Testis (tissue), 5 donors: ENCODE measurements around the gene CAMKK1. TPM values are rescaled to one million over a fixed set of nuclear protein-coding genes. Genes with fewer than 3 reads are reported as not detected.
A peak's percentile ranks its signal among the peaks of the same experiment; 100 is the strongest.

Experiments used
- DNase-seq: peaks from one replicate; pipeline ENCODE4 v3.0.0-alpha.2; 2019
- H3K27ac ChIP-seq, 2 donors: fragments of 200-600 bp; sonication (generic); one replicate each; pipeline ENCODE4 v1.5.1; 2019
- H3K27me3 ChIP-seq: fragments of 200-600 bp; sonication (generic); one replicate; pipeline ENCODE4 v1.5.1; 2019
- H3K36me3 ChIP-seq: fragments of 200-600 bp; sonication (generic); one replicate; pipeline ENCODE4 v1.5.1; 2017; ENCODE audit warnings: low read depth; ENCODE audit errors: missing control alignments
- H3K4me1 ChIP-seq: fragments of 200-600 bp; sonication (generic); one replicate; pipeline ENCODE4 v1.5.1; 2019
- H3K4me3 ChIP-seq, 2 donors: fragments of 200-600 bp; sonication (generic); one replicate each; pipeline ENCODE4 v1.5.1; 2017 to 2019
- H3K9me3 ChIP-seq: fragments of 200-600 bp; sonication (generic); one replicate; pipeline ENCODE4 v1.5.1; 2017
- CTCF ChIP-seq, 3 experiments: fragments of 450-650 bp in 2 of 3; fragments of 200-600 bp in 1 of 3; sonication (generic) in 1 of 3; IDR thresholded peaks; one replicate each; pipeline ENCODE4 v1.5.1; 2016 to 2019; ENCODE audit warnings: antibody characterized with exemption in 3 of 3, mild to moderate bottlenecking in 2 of 3, moderate library complexity in 1 of 3
- POLR2A ChIP-seq: fragments of 450-650 bp; IDR thresholded peaks from one replicate; pipeline ENCODE4 v1.6.1; 2017; ENCODE audit warnings: antibody characterized with exemption, mild to moderate bottlenecking, moderate library complexity
- WGBS, 2 donors: methylation state at CpG; one replicate each; pipeline ENCODE4 v1.1.5; 2018; 5-methylcytosine and 5-hydroxymethylcytosine counted together
- intact Hi-C: fragments of 100-400 bp; cut with DNase I; formaldehyde crosslinking; loops from one replicate; pipeline ENCODE4 v1.15.1; 2023; ENCODE audit warnings: low total_unique reads
- long read RNA-seq, 2 donors: transcript quantifications; one replicate each; lab custom pipeline, GENCODE V29; 2026
- polyA plus RNA-seq: library from polyadenylated mRNA; stranded (reverse); fragments of 350-450 nt; fragmentation: Illumina TruSeq; extraction: RNeasy Lipid Tissue Mini Kit (QIAGEN cat#74804); gene quantifications from one replicate; pipeline ENCODE4 v1.2.3, GENCODE V29; 2014; ENCODE audit warnings: low read depth, low replicate concordance; ENCODE audit not compliant: insufficient read depth
- total RNA-seq, 2 donors: library from RNA; depleted of rRNA; stranded (reverse); fragments of >200 nt; gene quantifications; one replicate each; pipeline ENCODE4 v1.2.3, GENCODE V29; 2016

Gene CAMKK1
- total RNA-seq (10 to 100 TPM; 19.7 to 21.6 TPM), polyA plus RNA-seq (18.5 TPM)
- long read RNA-seq, donor 1, result 0 reads
- long read RNA-seq, donor 2, result 0 reads

DNA sequence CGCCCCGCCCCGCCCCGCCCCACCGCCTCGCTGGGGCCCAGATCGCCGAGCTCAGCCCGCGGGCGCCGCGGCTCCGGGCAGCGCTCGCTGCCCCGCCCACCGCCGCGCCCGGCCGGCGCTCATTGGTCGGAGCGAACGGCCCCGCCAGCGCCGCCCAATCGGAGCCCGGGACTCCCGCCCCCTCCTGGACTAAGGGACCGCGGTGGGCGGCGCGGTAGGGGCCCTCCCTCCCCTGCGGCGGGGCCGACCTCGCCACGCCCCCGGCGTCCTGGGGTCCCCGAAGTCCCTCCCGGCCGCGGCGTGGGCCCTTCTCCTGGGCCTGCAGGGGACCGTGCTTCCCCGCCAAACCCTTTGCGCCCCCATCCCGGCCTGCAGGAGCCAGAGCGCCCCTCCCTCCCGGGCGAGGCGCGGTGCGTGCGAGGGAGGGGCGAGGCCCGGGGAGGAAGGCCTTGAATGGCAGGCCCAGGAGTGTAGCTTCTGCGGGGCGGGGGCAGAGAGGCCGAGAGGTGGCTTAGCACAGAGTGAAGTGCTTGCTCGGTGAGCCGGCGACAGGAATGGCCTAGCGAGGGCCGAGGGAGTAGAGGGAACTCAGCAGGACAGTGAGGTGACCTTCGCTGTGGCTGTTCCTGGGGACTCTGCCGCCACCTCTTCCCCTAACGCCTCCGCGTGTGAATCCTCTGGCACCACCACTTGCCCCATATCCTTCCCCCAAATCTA lies at the start of gene CAMKK1:
TSS of gene CAMKK1 (minus strand) at position 51 of the 717 bp plus-strand sequence. CDS start 7,366 bp downstream, outside the sequence.
- no peaks in the 10 kb centered on the region for H3K9me3 ChIP-seq
- no peaks in the 10 kb centered on the region for H3K36me3 ChIP-seq
- H3K4me3 ChIP-seq, result peak within 1 kb of the TSS; percentile 59 to 70
- no peak for TF ChIP-seq POLR2A
- TF ChIP-seq CTCF (IDR thresholded peaks at IDR 0.05), result peak in 1 of 3 experiments; percentile 12
- intact Hi-C loops, result no loop called here
- WGBS, 2 donors, result 5 to 28% methylated on average over 6 to 73 of the region's 75 CpGs
- H3K4me1 ChIP-seq, result peaks cover 60% of the 10 kb centered on the region
- DNase-seq, result peak; percentile 92
- H3K27me3 ChIP-seq, result no peaks in the 10 kb centered on the region
- H3K27ac ChIP-seq, result peak within 1 kb of the TSS; percentile 74 to 75

DNA sequence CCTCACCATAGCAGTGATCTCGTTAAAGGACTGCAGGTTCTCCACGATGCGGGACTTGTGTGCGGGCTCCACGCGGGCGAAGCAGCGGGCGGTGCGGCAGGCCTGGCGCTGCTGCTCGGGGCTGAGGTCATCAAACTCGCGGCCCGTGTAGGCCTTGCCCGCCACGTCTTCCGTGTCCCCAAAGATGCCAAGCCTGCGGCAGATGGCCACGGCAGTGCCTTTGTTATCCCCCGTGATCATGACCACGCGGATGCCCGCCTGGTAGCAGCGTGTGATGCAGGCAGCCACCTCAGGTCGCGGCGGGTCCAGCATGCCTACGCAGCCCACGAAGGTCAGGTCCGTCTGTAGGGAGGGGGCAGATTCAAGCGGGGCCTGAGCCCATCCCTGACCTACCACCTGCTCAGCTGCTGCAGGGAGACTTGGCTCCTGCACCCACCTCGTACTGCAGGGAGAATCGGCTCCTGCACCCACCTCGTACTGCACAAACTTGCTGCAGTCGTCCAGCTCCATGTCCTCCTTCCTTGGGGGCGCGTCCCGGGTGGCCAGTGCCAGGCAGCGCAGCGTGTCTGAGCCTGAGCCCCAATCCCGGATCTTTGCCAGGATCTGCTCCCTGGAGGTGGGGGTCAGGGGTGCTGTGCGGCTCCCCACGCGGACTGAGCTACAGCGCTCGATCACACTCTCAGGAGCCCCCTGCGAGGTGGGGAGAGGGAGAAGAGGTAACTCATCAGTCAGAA lies 48.3 kb upstream of the CAMKK1 start:
- H3K27ac ChIP-seq, result no peak overlapping the region
- intact Hi-C loops, result no loop called here
- no peaks in the 10 kb centered on the region for H3K9me3 ChIP-seq
- TF ChIP-seq POLR2A (no peak), CTCF (IDR thresholded peaks at IDR 0.05) (no peak)
- H3K4me1 ChIP-seq, result no peaks in the 10 kb centered on the region
- no peaks in the 10 kb centered on the region for H3K36me3 ChIP-seq
- no peak for DNase-seq
- H3K27me3 ChIP-seq, result no peaks in the 10 kb centered on the region
- 86 to 92% methylated on average over 11 to 48 of the region's 48 CpGs for WGBS, 2 donors
- H3K4me3 ChIP-seq, result no peak overlapping the region

DNA sequence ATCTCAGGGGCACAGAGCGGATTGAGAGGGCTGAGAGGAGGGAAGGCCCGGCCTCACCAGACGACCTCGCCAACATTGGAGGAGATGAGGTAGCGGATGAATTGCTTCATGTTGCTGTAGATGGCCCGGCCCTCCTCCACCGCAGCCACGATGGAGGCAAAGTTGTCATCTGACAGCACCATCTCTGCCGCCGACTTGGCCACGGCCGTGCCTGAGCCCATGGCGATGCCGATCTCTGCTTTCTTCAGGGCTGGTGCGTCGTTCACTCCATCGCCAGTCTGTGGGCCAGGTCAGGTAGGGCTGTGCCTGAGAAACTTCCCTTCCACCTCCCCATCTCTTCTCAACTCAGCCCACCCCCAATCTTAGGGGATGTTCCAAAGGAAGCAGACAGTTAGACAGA lies 44.5 kb upstream of the CAMKK1 start:
- intact Hi-C loops, result loop anchor here (10.0 kb wide), 1 partner anchor 67 kb away; no protein-coding TSS in a partner anchor
- 90 to 95% methylated on average over 17 of the region's 17 CpGs for WGBS, 2 donors

DNA sequence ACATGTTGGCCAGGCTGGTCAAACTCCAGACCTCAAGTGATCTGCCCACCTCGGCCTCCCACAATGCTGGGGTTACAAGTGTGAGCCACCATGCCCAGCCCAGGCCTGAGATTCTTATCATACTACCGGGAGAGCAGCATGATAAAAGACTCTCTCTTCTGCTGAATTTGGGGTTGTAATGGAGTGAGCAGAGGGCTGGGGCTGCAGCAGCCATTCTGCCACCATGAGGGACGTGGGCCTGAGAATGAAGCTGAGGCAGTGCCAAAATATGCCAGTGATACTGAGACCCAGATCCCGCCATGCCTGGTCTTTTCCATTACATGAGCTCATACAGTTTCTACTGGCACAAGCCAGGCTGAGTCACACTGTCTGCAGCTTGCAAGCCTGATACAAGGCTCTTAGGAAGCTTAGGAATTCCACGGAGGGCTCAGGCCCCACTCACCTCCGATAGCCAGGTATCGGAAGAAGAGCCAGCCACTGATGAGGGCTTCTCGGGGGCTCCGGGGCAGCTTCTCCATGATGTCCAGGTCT lies 43.0 kb upstream of the CAMKK1 start:
- Histone ChIP-seq H3K36me3 (no peaks in the 10 kb centered on the region), H3K4me1 (no peaks in the 10 kb centered on the region), H3K4me3 (no peak overlapping the region), H3K9me3 (no peaks in the 10 kb centered on the region), H3K27ac (no peak overlapping the region), H3K27me3 (no peaks in the 10 kb centered on the region)
- no peak for TF ChIP-seq CTCF (IDR thresholded peaks at IDR 0.05)
- TF ChIP-seq POLR2A, result no peak
- no peak for DNase-seq
- intact Hi-C loops, result loop anchor here (10.0 kb wide), 1 partner anchor 69 kb away; no protein-coding TSS in a partner anchor
- WGBS, 2 donors, result 96 to 100% methylated on average over 9 of the region's 9 CpGs

More for the DNA sequence above, 44.5 kb upstream of the CAMKK1 start:
- no peaks in the 10 kb centered on the region for H3K9me3 ChIP-seq
- no peak overlapping the region for H3K4me3 ChIP-seq
- DNase-seq, result no peak
- no peaks in the 10 kb centered on the region for H3K36me3 ChIP-seq
- no peaks in the 10 kb centered on the region for H3K27me3 ChIP-seq
- no peak for TF ChIP-seq CTCF (IDR thresholded peaks at IDR 0.05)
- TF ChIP-seq POLR2A, result no peak
- H3K4me1 ChIP-seq, result no peaks in the 10 kb centered on the region
- no peak overlapping the region for H3K27ac ChIP-seq
